GM23338 (cell line): ENCODE data around the gene KRT81.

Experiments used
- CREB1 ChIP-seq: fragments of 250-450 bp; sonication (Bioruptor Pico); IDR thresholded peaks from 2 replicates; pipeline ENCODE4 v1.5.0; 2020; ENCODE audit warnings: low read depth, mild to moderate bottlenecking, moderate library complexity
- CTCF ChIP-seq, 2 experiments: fragments of 200-600 bp in 1 of 2; sonication (generic) in 1 of 2; conservative IDR thresholded peaks; 2 replicates each; pipeline versions ENCODE4 v1.5.1 to v1.6.1; 2016 to 2017; ENCODE audit warnings: antibody characterized with exemption in 2 of 2, low read depth in 2 of 2, mild to moderate bottlenecking in 2 of 2, moderate library complexity in 1 of 2
- ETS1 ChIP-seq: IDR thresholded peaks from 2 replicates; pipeline ENCODE4 v1.6.1; 2016; ENCODE audit warnings: antibody characterized with exemption
- EZH2 ChIP-seq: fragments of 200-600 bp; sonication (generic); IDR thresholded peaks from one replicate; pipeline ENCODE4 v1.8.0; 2017; ENCODE audit warnings: antibody characterized with exemption, mild to moderate bottlenecking, low read depth; ENCODE audit not compliant: unreplicated experiment
- EZH2phosphoT487 ChIP-seq: fragments of 200-600 bp; sonication (generic); IDR thresholded peaks from one replicate; pipeline ENCODE4 v1.8.1; 2018; ENCODE audit warnings: antibody characterized with exemption; ENCODE audit not compliant: unreplicated experiment
- POLR2AphosphoS5 ChIP-seq: IDR thresholded peaks from 2 replicates; pipeline ENCODE4 v1.6.1; 2016; ENCODE audit warnings: antibody characterized with exemption, low read depth
- REST ChIP-seq: IDR thresholded peaks from one replicate; pipeline ENCODE4 v1.6.1; 2018; ENCODE audit warnings: antibody characterized with exemption; ENCODE audit not compliant: unreplicated experiment
- STAT1 ChIP-seq: IDR thresholded peaks from one replicate; pipeline ENCODE4 v1.6.1; 2016; ENCODE audit warnings: antibody characterized with exemption; ENCODE audit not compliant: unreplicated experiment

- TF ChIP-seq CTCF (conservative IDR thresholded peaks at IDR 0.05; ENCODE audit: low read depth in 2 of 2), result peak; percentile 71 to 90
- TF ChIP-seq EZH2phosphoT487, result no peak
- no peak for TF ChIP-seq STAT1
- no peak for TF ChIP-seq EZH2
- TF ChIP-seq POLR2AphosphoS5, result no peak
- no peak for TF ChIP-seq REST
- no peak for TF ChIP-seq ETS1
- TF ChIP-seq CREB1, result no peak
Observed at GRCh38 chr12:52278575-52279421, 12.5 kb downstream of the KRT81 start.
